HEK293T (cell line): ENCODE results near the gene WFDC2.

Experiments used
- CTCF ChIA-PET: fragments of 350-600 bp; formaldehyde crosslinking; extraction: SDS; loops from one replicate; lab custom pipeline; 2021; ENCODE audit warnings: antibody characterized with exemption, inconsistent platforms; lab: Yijun Ruan, JAX
- POLR2A ChIA-PET: fragments of 350-600 bp; formaldehyde crosslinking; extraction: SDS; loops from one replicate; lab custom pipeline; 2020; ENCODE audit warnings: antibody characterized with exemption, inconsistent platforms; lab: Yijun Ruan, JAX
- DNase-seq: peaks from one replicate; pipeline ENCODE4 v3.0.0; 2012; ENCODE audit warnings: mixed read lengths; ENCODE audit errors: extremely low spot score
- ARNT ChIP-seq: fragments of 450-650 bp; IDR thresholded peaks from 2 replicates; pipeline ENCODE4 v1.6.1; 2017; ENCODE audit warnings: mild to moderate bottlenecking
- BHLHE40 ChIP-seq: fragments of 450-650 bp; IDR thresholded peaks from 2 replicates; pipeline ENCODE4 v1.6.1; 2016; ENCODE audit warnings: mild to moderate bottlenecking, moderate library complexity, borderline replicate concordance
- CTBP1 ChIP-seq: fragments of 450-650 bp; IDR thresholded peaks from 2 replicates; pipeline ENCODE4 v1.6.1; 2016; ENCODE audit warnings: borderline replicate concordance
- ELF4 ChIP-seq: fragments of 450-650 bp; IDR thresholded peaks from 2 replicates; pipeline ENCODE4 v1.6.1; 2017; ENCODE audit warnings: antibody characterized with exemption
- FOXA1 ChIP-seq: fragments of 450-650 bp; IDR thresholded peaks from 2 replicates; pipeline ENCODE4 v1.6.1; 2016; ENCODE audit warnings: mild to moderate bottlenecking
- FOXK2 ChIP-seq: fragments of 450-650 bp; IDR thresholded peaks from 2 replicates; pipeline ENCODE4 v1.6.1; 2016; ENCODE audit warnings: mild to moderate bottlenecking
- FOXM1 ChIP-seq: fragments of 450-650 bp; IDR thresholded peaks from 2 replicates; pipeline ENCODE4 v1.6.1; 2017; ENCODE audit warnings: mild to moderate bottlenecking, borderline replicate concordance
- HDGF ChIP-seq: fragments of 450-650 bp; IDR thresholded peaks from 2 replicates; pipeline ENCODE4 v1.6.1; 2017; ENCODE audit warnings: antibody characterized with exemption, borderline replicate concordance
- L3MBTL2 ChIP-seq: fragments of 450-650 bp; conservative IDR thresholded peaks from 2 replicates; pipeline ENCODE4 v1.6.1; 2016; ENCODE audit warnings: mild to moderate bottlenecking
- LEF1 ChIP-seq: fragments of 450-650 bp; IDR thresholded peaks from 2 replicates; pipeline ENCODE4 v1.6.1; 2017; ENCODE audit warnings: mild to moderate bottlenecking, borderline replicate concordance
- NFRKB ChIP-seq: fragments of 450-650 bp; IDR thresholded peaks from 2 replicates; pipeline ENCODE4 v1.6.1; 2016; ENCODE audit warnings: mild to moderate bottlenecking, moderate library complexity
- PKNOX1 ChIP-seq: fragments of 450-650 bp; IDR thresholded peaks from 2 replicates; pipeline ENCODE4 v1.6.1; 2016
- SP1 ChIP-seq: fragments of 450-650 bp; IDR thresholded peaks from 2 replicates; pipeline ENCODE4 v1.6.1; 2017
- SUZ12 ChIP-seq: fragments of 450-650 bp; IDR thresholded peaks from 2 replicates; pipeline ENCODE4 v1.6.1; 2016; ENCODE audit warnings: mild to moderate bottlenecking
- TARDBP ChIP-seq: fragments of 450-650 bp; IDR thresholded peaks from 2 replicates; pipeline ENCODE4 v1.6.1; 2016
- ZNF384 ChIP-seq: fragments of 450-650 bp; IDR thresholded peaks from 2 replicates; pipeline ENCODE4 v1.6.1; 2016

WFDC2 gene

GRCh38 chr20:45469336-45470261 lies at the start of gene WFDC2:
Gene WFDC2, plus strand, starts transcription at chr20:45469753. Its CDS starts 29 bp downstream, at chr20:45469782.
- TF ChIP-seq ELF4 = no peak
- TF ChIP-seq FOXM1 = no peak
- TF ChIP-seq ZNF384 = no peak
- no peak for TF ChIP-seq CTBP1
- no peak for TF ChIP-seq L3MBTL2
- no peak for TF ChIP-seq LEF1
- TF ChIP-seq NFRKB = no peak
- TF ChIP-seq SP1 = no peak
- no peak for TF ChIP-seq PKNOX1
- no peak for TF ChIP-seq BHLHE40
- TF ChIP-seq SUZ12 = no peak
- TF ChIP-seq ARNT = no peak
- TF ChIP-seq FOXK2 = no peak
- TF ChIP-seq HDGF = no peak
- TF ChIP-seq FOXA1 = no peak
- no peak for DNase-seq
- ChIA-PET POLR2A (no interaction called here), CTCF (no interaction called here)

DNA sequence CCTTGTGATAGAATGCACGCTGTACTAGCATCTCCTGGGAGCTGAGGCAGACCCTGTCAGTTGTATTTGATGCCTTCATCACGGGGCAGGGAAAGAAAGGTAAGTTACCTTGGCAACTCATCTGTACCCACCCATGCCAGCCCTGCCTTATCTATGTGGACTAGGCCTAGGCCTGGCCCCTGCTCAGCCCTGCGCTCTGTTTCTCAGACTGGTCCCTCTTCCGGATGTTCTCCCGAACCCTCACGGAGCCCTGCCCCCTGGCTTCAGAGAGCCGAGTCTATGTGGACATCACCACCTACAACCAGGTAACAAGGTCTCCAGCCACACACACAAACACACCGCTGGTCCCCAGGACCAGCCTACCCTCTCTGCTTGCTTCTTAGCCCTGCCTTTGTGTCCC lies 49.4 kb upstream of the WFDC2 start:
- ChIA-PET CTCF (no interaction called here), POLR2A (no interaction called here)
- DNase-seq = no peak
- no peak for TF ChIP-seq TARDBP
- no peak for TF ChIP-seq FOXK2
- no peak for TF ChIP-seq ELF4
- no peak for TF ChIP-seq SP1
- no peak for TF ChIP-seq NFRKB
- no peak for TF ChIP-seq HDGF
- no peak for TF ChIP-seq CTBP1
- no peak for TF ChIP-seq ZNF384
- TF ChIP-seq FOXM1 = no peak
- TF ChIP-seq LEF1 = no peak
- no peak for TF ChIP-seq ARNT
- TF ChIP-seq BHLHE40 = no peak
- no peak for TF ChIP-seq PKNOX1
- TF ChIP-seq SUZ12 = no peak
- no peak for TF ChIP-seq FOXA1
- no peak for TF ChIP-seq L3MBTL2

- ChIA-PET POLR2A (no interaction called here), CTCF (no interaction called here)
- no peak for TF ChIP-seq FOXK2
- DNase-seq = no peak
Observed at GRCh38 chr20:45423700-45424099, 45.9 kb upstream of the WFDC2 start.

GRCh38 chr20:45425561-45425960 lies 44.0 kb upstream of the WFDC2 start:
- ChIA-PET POLR2A (no interaction called here), CTCF (no interaction called here)
- DNase-seq = no peak
- no peak for TF ChIP-seq FOXM1
- TF ChIP-seq NFRKB = no peak
- TF ChIP-seq TARDBP = no peak
- no peak for TF ChIP-seq CTBP1
- TF ChIP-seq LEF1 = no peak
- no peak for TF ChIP-seq ELF4
- TF ChIP-seq FOXK2 = no peak
- TF ChIP-seq HDGF = no peak
- TF ChIP-seq SP1 = no peak
- TF ChIP-seq ZNF384 = no peak
- TF ChIP-seq FOXA1 = no peak

- ChIA-PET CTCF (interaction anchor here (1.5 kb wide), 1 partner anchor 10 kb away, joined by 8 read pairs; no protein-coding TSS in a partner anchor), POLR2A (no interaction called here)
- TF ChIP-seq SP1 (no peak), ELF4 (no peak), FOXK2 (no peak), ZNF384 (no peak), TARDBP (no peak), ARNT (no peak), CTBP1 (no peak), HDGF (no peak), BHLHE40 (no peak), FOXA1 (no peak), PKNOX1 (no peak), LEF1 (no peak), FOXM1 (no peak), L3MBTL2 (no peak), NFRKB (no peak), SUZ12 (no peak)
- DNase-seq = no peak
Observed at GRCh38 chr20:45426320-45427016, 43.1 kb upstream of the WFDC2 start.
